HG03280 (cell line): ENCODE measurements around the gene DHRS11.
"Not testable (repeated sequence)": the region's sequence is repeated elsewhere in the genome, so short reads cannot be mapped to it uniquely, and the experiment has no call there.

Experiments
- ATAC-seq: cut with Tn5 transposase; IDR thresholded peaks from one replicate; pipeline ENCODE4 v1.9.1; 2021; ENCODE audit warnings: mild to moderate bottlenecking, moderate library complexity; ENCODE audit not compliant: unreplicated experiment

The DHRS11 gene

DNA sequence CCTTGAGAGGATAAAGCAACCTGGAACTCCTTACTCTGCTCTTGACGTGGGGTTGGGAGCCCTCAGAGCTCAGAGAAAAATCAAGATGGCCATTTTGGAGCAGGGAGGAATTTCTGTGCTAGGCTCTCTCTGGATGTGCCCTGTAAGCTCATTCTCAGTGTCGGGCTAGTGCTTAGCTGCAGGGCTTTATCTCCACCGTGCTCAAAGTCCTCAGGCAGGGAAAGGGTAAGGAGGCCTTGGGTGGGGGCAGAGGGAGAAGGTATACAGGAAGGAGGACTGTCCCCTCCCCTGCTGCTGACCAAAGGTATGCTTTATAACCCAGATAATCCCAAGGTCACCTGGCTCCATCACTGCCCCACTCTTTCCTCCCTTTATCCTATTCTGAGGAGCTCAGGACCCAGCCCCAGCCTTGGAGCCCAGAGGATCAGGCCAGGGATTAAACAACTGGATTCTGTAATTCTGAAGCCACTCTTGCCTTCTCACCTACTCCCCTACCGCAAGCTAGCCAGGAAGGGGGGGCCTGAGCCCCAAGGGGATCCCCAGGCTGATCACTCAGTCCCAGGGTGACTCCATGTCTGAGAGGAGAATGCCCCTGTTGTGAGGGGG lies 1.1 kb downstream of the DHRS11 start:
- ATAC-seq = no peak

GRCh38 chr17:36593656-36594316 lies 2.1 kb downstream of the DHRS11 start:
- no peak for ATAC-seq

DNA sequence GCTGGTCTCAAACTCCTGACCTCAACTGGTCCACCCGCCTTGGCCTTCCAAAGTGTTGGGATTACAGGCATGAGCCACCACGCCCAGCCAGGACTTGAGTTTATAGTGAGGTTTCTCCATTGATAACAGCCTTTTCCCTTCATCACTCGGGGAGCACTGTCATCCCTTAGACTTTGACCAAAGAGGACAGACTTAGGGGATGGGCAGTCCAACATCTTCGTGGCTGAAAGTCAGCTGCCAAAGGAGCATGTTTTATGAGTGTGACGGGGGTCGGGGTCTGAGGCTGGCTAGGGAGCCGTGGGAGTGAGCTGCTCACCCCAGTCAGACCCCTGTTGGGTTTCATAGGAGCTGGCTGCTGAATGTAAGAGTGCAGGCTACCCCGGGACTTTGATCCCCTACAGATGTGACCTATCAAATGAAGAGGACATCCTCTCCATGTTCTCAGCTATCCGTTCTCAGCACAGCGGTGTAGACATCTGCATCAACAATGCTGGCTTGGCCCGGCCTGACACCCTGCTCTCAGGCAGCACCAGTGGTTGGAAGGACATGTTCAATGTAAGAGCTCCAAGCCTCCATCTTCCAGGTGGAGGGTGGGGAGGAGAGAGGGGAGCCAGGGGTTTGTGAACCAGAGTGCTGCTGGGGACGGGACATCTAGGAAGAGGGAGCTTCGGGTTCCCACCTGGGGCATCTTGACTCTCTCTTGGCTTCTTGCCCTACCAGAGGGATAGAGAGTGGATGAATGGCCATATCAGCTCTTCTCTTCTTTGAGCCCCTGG lies 3.1 kb downstream of the DHRS11 start:
- ATAC-seq = no peak

DNA sequence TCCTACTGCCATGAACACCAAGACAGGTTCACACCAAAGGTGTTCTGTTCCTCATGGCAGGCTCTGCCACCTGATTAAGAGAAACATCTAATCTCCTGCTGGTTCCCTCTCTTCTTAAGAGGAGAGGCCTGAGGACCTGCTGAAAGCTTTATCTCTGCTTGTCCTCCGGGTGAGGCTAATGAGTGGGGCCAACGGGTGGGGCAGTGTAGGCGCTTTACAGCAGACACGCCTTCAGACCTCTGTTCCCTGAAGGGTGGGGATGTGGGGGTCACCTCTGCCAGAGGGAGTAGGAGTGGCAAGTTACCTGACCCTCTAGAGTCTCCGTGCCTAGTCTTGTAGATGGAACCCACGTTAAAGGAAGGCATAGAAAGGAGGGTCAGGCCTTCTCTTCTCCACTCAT lies 5.5 kb downstream of the DHRS11 start:
- ATAC-seq = no peak

GRCh38 chr17:36597866-36598777 lies 6.4 kb downstream of the DHRS11 start:
- no peak for ATAC-seq

- ATAC-seq = no peak
Measured at GRCh38 chr17:36598951-36599401, 7.3 kb downstream of the DHRS11 start.

GRCh38 chr17:36599546-36600250 lies 8.0 kb downstream of the DHRS11 start:
- ATAC-seq = no peak

- no peak for ATAC-seq
Measured at GRCh38 chr17:36600465-36600864, 8.8 kb downstream of the DHRS11 start.

GRCh38 chr17:36600936-36601302 lies 9.2 kb downstream of the DHRS11 start:
- peak; percentile 7 for ATAC-seq

- ATAC-seq = peak; percentile 77
Measured at GRCh38 chr17:36601303-36602029, 9.8 kb downstream of the DHRS11 start, which contains the start of gene MRM1. MRM1 (plus strand) TSS chr17:36601583; CDS start chr17:36601811, 228 bp downstream.

DNA sequence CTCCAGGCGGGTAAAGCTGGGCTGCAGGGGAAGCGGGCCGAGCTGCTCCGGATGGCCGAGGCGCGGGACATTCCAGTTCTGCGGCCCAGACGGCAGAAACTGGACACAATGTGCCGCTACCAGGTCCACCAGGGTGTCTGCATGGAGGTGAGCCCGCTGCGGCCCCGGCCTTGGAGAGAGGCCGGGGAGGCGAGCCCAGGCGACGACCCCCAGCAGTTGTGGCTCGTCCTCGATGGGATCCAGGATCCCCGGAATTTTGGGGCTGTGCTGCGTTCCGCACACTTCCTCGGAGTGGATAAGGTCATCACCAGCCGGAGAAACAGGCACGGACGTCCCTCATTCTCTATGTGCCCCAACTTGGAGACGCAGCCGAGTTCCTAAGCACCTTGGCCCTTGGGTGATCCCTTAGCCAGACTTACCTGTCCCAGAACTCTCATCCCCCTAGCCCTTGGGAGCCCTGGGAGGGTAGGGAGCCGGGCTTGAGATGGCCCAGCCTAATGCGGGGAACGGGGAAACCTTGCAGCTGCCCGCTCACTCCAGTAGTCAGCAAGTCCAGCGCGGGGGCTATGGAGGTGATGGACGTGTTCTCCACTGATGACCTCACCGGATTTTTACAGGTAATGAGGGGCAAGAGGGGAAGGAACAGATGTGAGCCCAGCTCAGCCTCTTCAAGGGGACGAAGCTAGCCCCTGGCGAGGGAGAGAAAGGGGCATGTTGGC lies 10.5 kb downstream of the DHRS11 start:
- peak; percentile 9 for ATAC-seq

DNA sequence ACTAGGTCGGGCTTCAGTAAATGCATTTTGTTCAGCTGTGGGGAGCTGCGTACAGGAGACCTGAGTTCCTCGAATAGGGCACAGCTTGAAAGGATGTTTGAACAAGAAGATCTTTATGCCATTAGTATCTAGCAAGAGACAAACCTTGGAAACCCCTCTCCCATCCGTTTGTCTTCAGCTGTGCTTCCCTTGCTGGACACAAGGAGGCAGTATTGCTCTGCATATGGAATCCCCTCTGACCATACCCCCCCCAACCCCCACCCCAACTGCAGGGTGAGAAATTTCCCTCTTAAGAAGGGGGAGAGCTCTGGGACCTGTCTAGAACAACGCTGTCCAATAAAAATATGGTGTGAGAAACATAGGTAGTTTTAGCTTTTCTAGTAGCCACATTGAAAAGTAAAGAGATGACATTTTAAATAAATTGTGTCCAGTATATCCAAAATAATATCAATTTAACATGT lies 11.3 kb downstream of the DHRS11 start:
- ATAC-seq = no peak

DNA sequence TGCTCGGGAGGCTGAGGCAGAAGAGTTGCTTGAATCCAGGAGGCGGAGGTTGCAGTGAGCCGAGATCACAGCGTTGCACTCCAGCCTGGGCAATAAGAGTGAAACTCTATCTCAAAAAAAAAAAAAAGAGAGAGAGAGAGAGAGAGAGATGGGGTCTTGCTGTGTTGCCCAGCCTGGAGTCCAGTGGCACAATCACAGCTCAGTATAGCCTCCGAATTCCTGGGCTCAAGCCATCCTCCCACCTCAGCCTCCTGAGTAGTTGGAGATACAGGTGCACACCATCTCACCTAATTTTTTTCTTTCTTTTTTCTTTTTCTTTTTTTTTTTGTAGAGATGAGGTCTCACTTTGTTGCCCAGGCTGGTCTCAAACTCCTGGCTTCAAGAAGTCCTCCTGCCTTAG lies 13.3 kb downstream of the DHRS11 start:
- ATAC-seq = not testable (repeated sequence)

GRCh38 chr17:36608280-36608679 lies 16.6 kb downstream of the DHRS11 start:
- ATAC-seq = no peak

GRCh38 chr17:36608794-36609497 lies 17.3 kb downstream of the DHRS11 start:
- no peak for ATAC-seq

DNA sequence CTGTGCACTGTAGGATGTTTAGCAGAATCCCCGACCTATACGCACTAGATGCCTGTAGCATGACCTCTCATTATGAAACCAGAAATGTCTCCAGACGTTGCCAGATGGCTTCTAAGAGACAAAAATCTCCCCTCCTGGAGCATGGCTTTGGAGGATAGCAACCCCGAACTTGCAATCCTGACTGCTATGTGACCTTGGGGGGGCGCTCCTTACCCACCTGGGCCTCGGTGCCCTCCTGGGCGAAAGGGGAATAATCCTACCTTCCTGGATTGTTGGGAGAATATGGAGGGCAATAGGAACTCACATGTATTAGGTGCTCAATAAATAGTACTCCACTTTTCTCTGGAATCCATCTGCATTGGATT lies 17.8 kb downstream of the DHRS11 start:
- ATAC-seq = no peak

GRCh38 chr17:36610474-36610873 lies 18.8 kb downstream of the DHRS11 start:
- ATAC-seq = no peak

DNA sequence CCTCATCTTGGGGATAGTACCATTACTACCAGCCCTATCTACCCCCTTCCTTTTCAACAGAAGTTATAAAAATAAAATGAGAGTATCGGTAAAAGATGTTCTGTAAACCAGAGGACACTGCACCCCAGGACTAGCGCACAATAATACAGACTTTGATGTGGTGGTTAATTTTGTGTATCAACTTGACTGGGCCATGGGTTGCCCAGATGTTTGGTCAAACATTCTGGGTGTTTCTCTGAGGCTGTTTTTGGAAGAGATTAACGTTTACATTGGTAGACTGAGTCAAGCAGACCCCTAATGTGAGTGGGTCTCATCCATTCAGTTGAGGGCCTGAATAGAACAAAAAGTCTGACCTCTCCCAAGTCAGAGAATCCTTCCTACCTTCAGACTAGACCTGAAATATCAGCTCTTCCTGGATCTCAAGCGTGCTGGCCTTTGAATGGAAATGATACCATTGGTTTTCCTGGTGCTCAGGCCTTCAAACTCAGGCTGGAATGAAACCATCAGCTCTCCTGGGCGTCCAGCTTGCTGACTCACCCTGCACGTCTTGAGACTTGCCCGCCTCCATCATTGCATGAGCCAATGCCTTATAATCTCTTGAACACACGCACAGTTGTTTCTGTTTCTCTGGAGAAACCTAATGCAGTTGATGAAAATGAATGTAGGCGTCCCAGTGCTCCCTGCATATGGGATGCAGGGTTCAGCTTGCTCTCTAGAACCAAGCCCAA lies 19.8 kb downstream of the DHRS11 start:
- ATAC-seq = no peak
